ENCODE data around the gene PTPRU. TPM values are rescaled to one million over a fixed set of nuclear protein-coding genes. Genes with fewer than 3 reads are reported as not detected.

Gene PTPRU
- total and polyA plus RNA-seq, 4 donors = 1.6 to 15.1 (median 6.0) TPM

GRCh38 chr1:29230204-29230552 lies 6.1 kb upstream of the PTPRU start:
- Histone ChIP-seq H3K4me3 (ENCODE audit: low read depth in 1 of 3, low read length in 3 of 3) (peak overlapping the region; percentile 65 to 92 (median 75)), H3K27me3 (ENCODE audit: control insufficient read depth in 4 of 4, insufficient read depth in 4 of 4, low read length in 3 of 4) (no peaks in the 10 kb centered on the region), H3K36me3 (ENCODE audit: control insufficient read depth in 4 of 4, insufficient read depth in 3 of 4, low read depth in 1 of 4, low read length in 3 of 4) (no peaks in the 10 kb centered on the region), H3K4me1 (ENCODE audit: control insufficient read depth in 4 of 4, insufficient read depth in 4 of 4, low read length in 3 of 4) (peaks cover 0 to 17% (median 13%) of the 10 kb centered on the region in 4 donors), H3K27ac (ENCODE audit: low read depth in 1 of 2, low read length in 2 of 2) (peak overlapping the region in 1 of 2 donors; percentile 1), H3K9ac (ENCODE audit: low read depth in 1 of 2, low read length in 2 of 2) (peak overlapping the region; percentile 17 to 44), H3K9me3 (ENCODE audit: control insufficient read depth in 4 of 4, low read length in 3 of 4) (no peaks in the 10 kb centered on the region)
- WGBS = 7% methylated on average over 4 of the region's 4 CpGs
- no peak for DNase-seq (ENCODE audit: low spot score)
- TF ChIP-seq REST (IDR thresholded peaks at IDR 0.05) (no peak), JUND (IDR thresholded peaks at IDR 0.05) (no peak), GABPA (IDR thresholded peaks at IDR 0.05 in 1 of 2, conservative IDR thresholded peaks at IDR 0.05 in 1 of 2) (no peak), ATF3 (IDR thresholded peaks at IDR 0.05) (no peak), NR2F2 (IDR thresholded peaks at IDR 0.05) (no peak)

DNA sequence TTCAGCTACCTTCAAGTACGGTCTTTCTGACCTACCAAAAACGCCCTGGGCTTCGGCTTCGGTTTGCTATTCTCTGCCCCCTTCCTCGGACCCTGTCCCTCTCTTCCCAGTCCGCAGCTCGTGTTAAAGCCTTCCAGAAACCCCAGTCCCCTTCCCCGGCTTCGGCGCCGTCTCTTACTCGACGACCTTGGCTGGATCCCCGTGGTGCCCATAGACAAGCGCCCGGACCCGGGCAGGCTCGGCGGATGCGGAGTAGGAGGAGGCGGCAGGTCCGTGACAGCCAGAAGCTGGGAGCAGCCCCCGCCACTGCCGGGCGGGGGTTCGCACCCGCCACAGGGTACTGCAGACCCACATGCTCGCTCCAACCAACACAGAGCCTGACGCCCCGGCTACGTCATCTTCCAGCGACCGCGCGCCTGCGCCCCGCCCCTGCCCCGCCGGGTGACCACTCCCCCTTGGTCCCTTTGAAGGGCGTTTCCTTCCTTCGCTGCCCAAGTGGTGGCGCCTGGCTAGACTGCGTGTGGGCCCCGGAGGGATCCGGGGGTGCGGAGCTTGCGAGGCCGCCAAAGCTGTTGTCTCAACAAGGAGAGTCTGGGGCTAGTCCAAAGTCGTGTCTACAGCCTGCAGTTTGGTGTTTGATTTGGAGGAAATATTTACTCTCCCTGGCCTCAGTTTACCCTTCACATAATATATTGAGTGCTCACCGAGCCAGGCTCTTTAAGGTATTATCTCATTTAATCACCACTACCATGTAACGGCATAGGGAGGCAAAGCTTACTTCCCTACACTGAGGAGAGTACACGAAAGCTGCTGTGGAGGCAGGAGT lies 5.6 kb upstream of the PTPRU start, which contains the start of gene MECR:
Gene MECR (minus strand): TSS at position 382 of the 826 bp plus-strand sequence. CDS start 28 bp downstream, at position 354.
- H3K4me1 ChIP-seq (ENCODE audit: control insufficient read depth in 4 of 4, insufficient read depth in 4 of 4, low read length in 3 of 4) = peaks cover 0 to 17% (median 13%) of the 10 kb centered on the region in 4 donors
- peak within 1 kb of the TSS; percentile 31 to 44 for H3K9ac ChIP-seq (ENCODE audit: low read depth in 1 of 2, low read length in 2 of 2)
- WGBS = 3% methylated on average over 52 of the region's 52 CpGs
- peak; percentile 97 for DNase-seq (ENCODE audit: low spot score)
- H3K27ac ChIP-seq (ENCODE audit: low read depth in 1 of 2, low read length in 2 of 2) = peak within 1 kb of the TSS; percentile 1 to 57
- H3K9me3 ChIP-seq (ENCODE audit: control insufficient read depth in 4 of 4, low read length in 3 of 4) = no peaks in the 10 kb centered on the region
- TF ChIP-seq GABPA (IDR thresholded peaks at IDR 0.05 in 1 of 2, conservative IDR thresholded peaks at IDR 0.05 in 1 of 2) (peak in 1 of 2 donors; percentile 61), FOXA2 (IDR thresholded peaks at IDR 0.05) (peak; percentile 10), MAX (IDR thresholded peaks at IDR 0.05) (peak; percentile 77), RXRA (IDR thresholded peaks at IDR 0.05) (peak; percentile 16 to 37), HNF4G (IDR thresholded peaks at IDR 0.05) (no peak), FOXA1 (IDR thresholded peaks at IDR 0.05) (peak; percentile 9), CTCF (IDR thresholded peaks at IDR 0.05; ENCODE audit: low read depth, low read length, missing input control) (peak; percentile 12), JUND (IDR thresholded peaks at IDR 0.05) (no peak), HNF4A (conservative IDR thresholded peaks at IDR 0.05) (peak in 1 of 2 donors; percentile 1), RAD21 (IDR thresholded peaks at IDR 0.05) (peak in 1 of 2 donors; percentile 9), TAF1 (conservative IDR thresholded peaks at IDR 0.05) (no peak), REST (IDR thresholded peaks at IDR 0.05) (no peak), ATF3 (IDR thresholded peaks at IDR 0.05) (no peak), NR2F2 (IDR thresholded peaks at IDR 0.05) (no peak), YY1 (IDR thresholded peaks at IDR 0.05) (peak; percentile 75), SP1 (IDR thresholded peaks at IDR 0.05) (peak; percentile 89), EGR1 (IDR thresholded peaks at IDR 0.05; ENCODE audit: low read depth in 2 of 2) (no peak)
- TF ChIP-seq, protein P1, sequence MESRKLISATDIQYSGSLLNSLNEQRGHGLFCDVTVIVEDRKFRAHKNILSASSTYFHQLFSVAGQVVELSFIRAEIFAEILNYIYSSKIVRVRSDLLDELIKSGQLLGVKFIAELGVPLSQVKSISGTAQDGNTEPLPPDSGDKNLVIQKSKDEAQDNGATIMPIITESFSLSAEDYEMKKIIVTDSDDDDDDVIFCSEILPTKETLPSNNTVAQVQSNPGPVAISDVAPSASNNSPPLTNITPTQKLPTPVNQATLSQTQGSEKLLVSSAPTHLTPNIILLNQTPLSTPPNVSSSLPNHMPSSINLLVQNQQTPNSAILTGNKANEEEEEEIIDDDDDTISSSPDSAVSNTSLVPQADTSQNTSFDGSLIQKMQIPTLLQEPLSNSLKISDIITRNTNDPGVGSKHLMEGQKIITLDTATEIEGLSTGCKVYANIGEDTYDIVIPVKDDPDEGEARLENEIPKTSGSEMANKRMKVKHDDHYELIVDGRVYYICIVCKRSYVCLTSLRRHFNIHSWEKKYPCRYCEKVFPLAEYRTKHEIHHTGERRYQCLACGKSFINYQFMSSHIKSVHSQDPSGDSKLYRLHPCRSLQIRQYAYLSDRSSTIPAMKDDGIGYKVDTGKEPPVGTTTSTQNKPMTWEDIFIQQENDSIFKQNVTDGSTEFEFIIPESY (IDR thresholded peaks at IDR 0.05) = no peak
- H3K36me3 ChIP-seq (ENCODE audit: control insufficient read depth in 4 of 4, insufficient read depth in 3 of 4, low read depth in 1 of 4, low read length in 3 of 4) = no peaks in the 10 kb centered on the region
- H3K27me3 ChIP-seq (ENCODE audit: control insufficient read depth in 4 of 4, insufficient read depth in 4 of 4, low read length in 3 of 4) = no peaks in the 10 kb centered on the region
- peak within 1 kb of the TSS; percentile 65 to 92 (median 75) for H3K4me3 ChIP-seq (ENCODE audit: low read depth in 1 of 3, low read length in 3 of 3)
